Measurements from ENCODE around the gene TRPM4. TPM values are rescaled to one million over a fixed set of nuclear protein-coding genes. Genes with fewer than 3 reads are reported as not detected.

The TRPM4 gene
- total and polyA plus RNA-seq, 2 of the 13 experiments (the other 11 are each of a cell fraction or from before 2014, with no cell fraction given): 1.9 to 4.3 TPM

DNA sequence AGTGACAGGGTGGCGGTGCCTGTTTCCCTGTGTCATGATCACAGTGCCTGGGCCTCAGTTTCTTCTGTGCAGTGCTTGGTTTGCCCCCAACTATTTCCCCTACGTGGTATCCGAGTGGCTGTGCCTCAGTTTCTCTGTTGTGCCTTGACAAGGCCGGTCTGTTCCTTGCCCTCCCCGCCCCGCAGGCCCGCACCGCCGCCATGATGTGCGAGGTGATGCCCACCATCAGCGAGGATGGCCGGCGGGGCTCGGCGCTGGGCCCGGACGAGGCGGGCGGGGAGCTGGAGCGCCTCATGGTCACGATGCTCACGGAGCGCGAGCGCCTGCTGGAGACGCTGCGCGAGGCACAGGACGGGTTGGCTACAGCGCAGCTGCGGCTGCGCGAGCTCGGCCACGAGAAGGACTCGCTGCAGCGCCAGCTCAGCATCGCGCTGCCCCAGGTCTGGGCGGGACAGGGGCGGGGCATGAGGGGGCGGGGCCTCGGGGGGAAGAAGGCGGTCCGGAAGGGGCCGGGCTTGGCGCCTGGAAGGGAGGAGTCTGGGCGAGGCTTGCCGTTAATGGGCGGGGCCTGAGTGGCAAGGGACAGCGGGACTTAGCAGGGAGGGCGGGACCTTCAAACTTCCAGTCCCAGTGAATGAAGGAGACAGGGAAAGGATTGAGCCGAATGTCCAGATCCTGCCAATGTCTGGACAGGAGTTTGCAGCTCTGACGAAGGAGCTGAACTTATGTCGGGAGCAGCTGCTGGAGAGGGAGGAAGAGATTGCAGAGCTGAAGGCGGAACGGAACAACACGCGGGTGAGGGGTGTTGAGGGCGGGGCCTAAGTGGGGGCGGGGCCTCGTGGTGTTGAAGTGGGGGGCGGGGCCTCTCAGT lies 29.7 kb upstream of the TRPM4 start (continued):
- TF ChIP-seq, protein P1, sequence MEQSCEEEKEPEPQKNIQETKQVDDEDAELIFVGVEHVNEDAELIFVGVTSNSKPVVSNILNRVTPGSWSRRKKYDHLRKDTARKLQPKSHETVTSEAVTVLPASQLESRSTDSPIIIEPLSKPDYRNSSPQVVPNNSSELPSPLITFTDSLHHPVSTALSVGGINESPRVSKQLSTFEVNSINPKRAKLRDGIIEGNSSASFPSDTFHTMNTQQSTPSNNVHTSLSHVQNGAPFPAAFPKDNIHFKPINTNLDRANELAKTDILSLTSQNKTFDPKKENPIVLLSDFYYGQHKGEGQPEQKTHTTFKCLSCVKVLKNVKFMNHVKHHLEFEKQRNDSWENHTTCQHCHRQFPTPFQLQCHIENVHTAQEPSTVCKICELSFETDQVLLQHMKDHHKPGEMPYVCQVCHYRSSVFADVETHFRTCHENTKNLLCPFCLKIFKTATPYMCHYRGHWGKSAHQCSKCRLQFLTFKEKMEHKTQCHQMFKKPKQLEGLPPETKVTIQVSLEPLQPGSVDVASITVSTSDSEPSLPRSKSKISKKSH (CRISPR knock-in tag; IDR thresholded peaks at IDR 0.05; ENCODE audit: borderline replicate concordance): peak; percentile 99
- peak; percentile 99 for TF ChIP-seq SALL1 (CRISPR knock-in tag; IDR thresholded peaks at IDR 0.05)
- peak; percentile 96; the same call in 1 of the 2 replicates for TF ChIP-seq ZNF670 (CRISPR knock-in tag; IDR thresholded peaks at IDR 0.05; ENCODE audit: borderline replicate concordance)
- TF ChIP-seq ZBTB7A (CRISPR knock-in tag; IDR thresholded peaks at IDR 0.05): peak; percentile 97
- TF ChIP-seq HHEX (CRISPR knock-in tag; IDR thresholded peaks at IDR 0.05): no peak
- TF ChIP-seq NAIF1 (CRISPR knock-in tag; IDR thresholded peaks at IDR 0.05; ENCODE audit: borderline replicate concordance): peak; percentile 89; the same call in 1 of the 2 replicates
- TF ChIP-seq ZNF773 (CRISPR knock-in tag; IDR thresholded peaks at IDR 0.05; ENCODE audit: borderline replicate concordance): peak; percentile 99
- peak; percentile 89; the same call in 1 of the 2 replicates for TF ChIP-seq JUN (CRISPR knock-in tag; IDR thresholded peaks at IDR 0.05)
- TF ChIP-seq ZNF230 (CRISPR knock-in tag; IDR thresholded peaks at IDR 0.05): peak; percentile 99
- TF ChIP-seq TCF7 (IDR thresholded peaks at IDR 0.05; ENCODE audit: low read depth): no peak

Data from HepG2 (cell line).